HepG2 (cell line): ENCODE measurements around the gene SPTAN1. TPM values are rescaled to one million over a fixed set of nuclear protein-coding genes. Genes with fewer than 3 reads are reported as not detected.
A peak's percentile ranks its signal among the peaks of the same experiment; 100 is the strongest.

Source experiments
- GATAD1 ChIP-seq: IDR thresholded peaks from 2 replicates; pipeline ENCODE4 v1.6.1; 2016; ENCODE audit warnings: missing genetic modification reagents, missing compliant biosample characterization
- HDAC2 ChIP-seq: sonication (generic); formaldehyde crosslinking; IDR thresholded peaks from 2 replicates; pipeline ENCODE4 v1.4.0; 2020; ENCODE audit warnings: missing genetic modification reagents
- HOXA3 ChIP-seq: sonication (generic); formaldehyde crosslinking; IDR thresholded peaks from 2 replicates; pipeline ENCODE4 v1.5.0; 2020; ENCODE audit warnings: missing genetic modification reagents
- IRF2 ChIP-seq: IDR thresholded peaks from 2 replicates; pipeline ENCODE4 v1.6.1; 2018; ENCODE audit warnings: missing genetic modification reagents, missing compliant biosample characterization
- JUND ChIP-seq: sonication (generic); formaldehyde crosslinking; IDR thresholded peaks from 2 replicates; pipeline ENCODE4 v1.8.0; 2022; ENCODE audit warnings: mild to moderate bottlenecking, missing genetic modification reagents
- MYNN ChIP-seq: sonication (generic); formaldehyde crosslinking; IDR thresholded peaks from 2 replicates; pipeline ENCODE4 v1.4.0; 2020; ENCODE audit warnings: mild to moderate bottlenecking, low read depth, missing genetic modification reagents
- SIN3A ChIP-seq: IDR thresholded peaks from 2 replicates; pipeline ENCODE4 v1.6.1; 2011; ENCODE audit warnings: low read depth, mild to moderate bottlenecking, control low read depth, low read length, borderline replicate concordance
- SP2 ChIP-seq: sonication (generic); formaldehyde crosslinking; IDR thresholded peaks from 2 replicates; pipeline ENCODE4 v1.5.1; 2020; ENCODE audit warnings: mild to moderate bottlenecking, missing genetic modification reagents
- SUZ12 ChIP-seq: fragments of 150-350 bp; IDR thresholded peaks from 2 replicates; pipeline ENCODE4 v1.6.1; 2014; ENCODE audit warnings: low read depth, low read length
- THAP11 ChIP-seq: IDR thresholded peaks from 2 replicates; pipeline ENCODE4 v1.6.1; 2016; ENCODE audit warnings: missing biosample characterization, missing genetic modification reagents
- XBP1 ChIP-seq: sonication (generic); formaldehyde crosslinking; IDR thresholded peaks from 2 replicates; pipeline ENCODE4 v1.5.0; 2020; ENCODE audit warnings: missing genetic modification reagents
- ZBTB39 ChIP-seq: sonication (generic); formaldehyde crosslinking; IDR thresholded peaks from 2 replicates; pipeline ENCODE4 v1.5.0; 2020; ENCODE audit warnings: missing genetic modification reagents
- ZNF225 ChIP-seq: sonication (generic); formaldehyde crosslinking; IDR thresholded peaks from 2 replicates; pipeline ENCODE4 v1.4.0; 2020; ENCODE audit warnings: mild to moderate bottlenecking, missing genetic modification reagents
- ZNF44 ChIP-seq: sonication (generic); formaldehyde crosslinking; IDR thresholded peaks from 2 replicates; pipeline ENCODE4 v1.5.1; 2020; ENCODE audit warnings: mild to moderate bottlenecking, missing genetic modification reagents
- ZNF574 ChIP-seq: sonication (generic); formaldehyde crosslinking; IDR thresholded peaks from 2 replicates; pipeline ENCODE4 v1.4.0; 2020; ENCODE audit warnings: missing genetic modification reagents
- ZNF879 ChIP-seq: sonication (generic); formaldehyde crosslinking; IDR thresholded peaks from 2 replicates; pipeline ENCODE4 v1.8.1; 2023; ENCODE audit warnings: missing genetic modification reagents
- polyA plus RNA-seq, 8 experiments: library from polyadenylated mRNA; depleted of rRNA in 3 of 8; stranded (reverse) in 7 of 8; unstranded in 1 of 8; fragments of >200 nt; fragmentation: Illumina TruSeq in 4 of 8; extraction: Trizol in 4 of 8; gene quantifications; 2 replicates each; pipeline versions ENCODE4 v1.2.1 to v1.2.3, GENCODE V29; 2011 to 2016; ENCODE audit warnings: low read depth in 4 of 8, missing spikeins in 1 of 8, mixed read lengths in 1 of 8; ENCODE audit not compliant: insufficient read depth in 1 of 8
- total RNA-seq, 5 experiments: library from RNA; depleted of rRNA; stranded (reverse); fragments of >200 nt; fragmentation: Illumina TruSeq; extraction: Trizol; gene quantifications; 2 replicates each; pipeline ENCODE4 v1.2.3, GENCODE V29; 2016; ENCODE audit warnings: low read depth in 1 of 5
- TF ChIP-seq, protein P1 (sequence below): IDR thresholded peaks from 2 replicates; pipeline ENCODE4 v1.6.1; 2018; ENCODE audit warnings: missing genetic modification reagents, mild to moderate bottlenecking, missing compliant biosample characterization
- TF ChIP-seq, protein P2 (sequence below): sonication (generic); formaldehyde crosslinking; IDR thresholded peaks from 2 replicates; pipeline ENCODE4 v1.5.0; 2020; ENCODE audit warnings: mild to moderate bottlenecking, missing genetic modification reagents, moderate library complexity
- TF ChIP-seq, protein P3 (sequence below): sonication (generic); formaldehyde crosslinking; IDR thresholded peaks from 2 replicates; pipeline ENCODE4 v1.4.0; 2020; ENCODE audit warnings: mild to moderate bottlenecking, low read depth, missing genetic modification reagents

The SPTAN1 gene
- total and polyA plus RNA-seq, 2 of the 13 experiments (the other 11 are each of a cell fraction or from before 2014, with no cell fraction given): 106 to 111 TPM

GRCh38 chr9:128656416-128657343, 104.3 kb downstream of the SPTAN1 start, which contains the start of gene DYNC2I2 (continued):
- peak; percentile 100 for TF ChIP-seq HOXA3 (CRISPR knock-in tag)
- TF ChIP-seq GATAD1: peak; percentile 80
- peak; percentile 50; the same call in 1 of the 2 replicates for TF ChIP-seq HDAC2 (CRISPR knock-in tag)
- peak; percentile 86; the same call in 1 of the 2 replicates for TF ChIP-seq ZNF44 (CRISPR knock-in tag)
- TF ChIP-seq, protein P1, sequence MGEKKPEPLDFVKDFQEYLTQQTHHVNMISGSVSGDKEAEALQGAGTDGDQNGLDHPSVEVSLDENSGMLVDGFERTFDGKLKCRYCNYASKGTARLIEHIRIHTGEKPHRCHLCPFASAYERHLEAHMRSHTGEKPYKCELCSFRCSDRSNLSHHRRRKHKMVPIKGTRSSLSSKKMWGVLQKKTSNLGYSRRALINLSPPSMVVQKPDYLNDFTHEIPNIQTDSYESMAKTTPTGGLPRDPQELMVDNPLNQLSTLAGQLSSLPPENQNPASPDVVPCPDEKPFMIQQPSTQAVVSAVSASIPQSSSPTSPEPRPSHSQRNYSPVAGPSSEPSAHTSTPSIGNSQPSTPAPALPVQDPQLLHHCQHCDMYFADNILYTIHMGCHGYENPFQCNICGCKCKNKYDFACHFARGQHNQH (CRISPR knock-in tag): peak; percentile 84
- TF ChIP-seq SP2 (CRISPR knock-in tag): peak; percentile 67
- peak; percentile 73; the same call in 1 of the 2 replicates for TF ChIP-seq IRF2
- TF ChIP-seq JUND (CRISPR knock-in tag): no peak; the same call in 1 of the 2 replicates
- TF ChIP-seq MYNN: peak; percentile 89
- TF ChIP-seq SIN3A: peak; percentile 76
- TF ChIP-seq XBP1 (CRISPR knock-in tag): no peak
- TF ChIP-seq ZNF225 (CRISPR knock-in tag): no peak
- peak; percentile 92 for TF ChIP-seq ZNF574 (CRISPR knock-in tag)
- TF ChIP-seq, protein P2, sequence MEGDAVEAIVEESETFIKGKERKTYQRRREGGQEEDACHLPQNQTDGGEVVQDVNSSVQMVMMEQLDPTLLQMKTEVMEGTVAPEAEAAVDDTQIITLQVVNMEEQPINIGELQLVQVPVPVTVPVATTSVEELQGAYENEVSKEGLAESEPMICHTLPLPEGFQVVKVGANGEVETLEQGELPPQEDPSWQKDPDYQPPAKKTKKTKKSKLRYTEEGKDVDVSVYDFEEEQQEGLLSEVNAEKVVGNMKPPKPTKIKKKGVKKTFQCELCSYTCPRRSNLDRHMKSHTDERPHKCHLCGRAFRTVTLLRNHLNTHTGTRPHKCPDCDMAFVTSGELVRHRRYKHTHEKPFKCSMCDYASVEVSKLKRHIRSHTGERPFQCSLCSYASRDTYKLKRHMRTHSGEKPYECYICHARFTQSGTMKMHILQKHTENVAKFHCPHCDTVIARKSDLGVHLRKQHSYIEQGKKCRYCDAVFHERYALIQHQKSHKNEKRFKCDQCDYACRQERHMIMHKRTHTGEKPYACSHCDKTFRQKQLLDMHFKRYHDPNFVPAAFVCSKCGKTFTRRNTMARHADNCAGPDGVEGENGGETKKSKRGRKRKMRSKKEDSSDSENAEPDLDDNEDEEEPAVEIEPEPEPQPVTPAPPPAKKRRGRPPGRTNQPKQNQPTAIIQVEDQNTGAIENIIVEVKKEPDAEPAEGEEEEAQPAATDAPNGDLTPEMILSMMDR: 0 out of 2 replicates have a peak, but pooled peaks have one; percentile 18
- TF ChIP-seq, protein P3, sequence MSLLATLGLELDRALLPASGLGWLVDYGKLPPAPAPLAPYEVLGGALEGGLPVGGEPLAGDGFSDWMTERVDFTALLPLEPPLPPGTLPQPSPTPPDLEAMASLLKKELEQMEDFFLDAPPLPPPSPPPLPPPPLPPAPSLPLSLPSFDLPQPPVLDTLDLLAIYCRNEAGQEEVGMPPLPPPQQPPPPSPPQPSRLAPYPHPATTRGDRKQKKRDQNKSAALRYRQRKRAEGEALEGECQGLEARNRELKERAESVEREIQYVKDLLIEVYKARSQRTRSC: 0 out of 2 replicates have a peak, but pooled peaks have one; percentile 44
- TF ChIP-seq ZNF879 (CRISPR knock-in tag): no peak
- TF ChIP-seq SUZ12: no peak
- TF ChIP-seq THAP11 (CRISPR knock-in tag): peak; percentile 91
- TF ChIP-seq ZBTB39: no peak
